IPS-20b (cell line): Measurements from ENCODE around the gene B3GAT1.
A peak's percentile ranks its signal among the peaks of the same experiment; 100 is the strongest.

Experiments used
- H3K27ac ChIP-seq: one replicate; pipeline ENCODE4 v1.5.1; 2013; ENCODE audit warnings: low read length
- H3K27me3 ChIP-seq: 2 replicates; pipeline ENCODE4 v1.6.1; 2013; ENCODE audit warnings: mild to moderate bottlenecking, low read length, inconsistent platforms; ENCODE audit not compliant: insufficient read depth
- H3K36me3 ChIP-seq: 2 replicates; pipeline ENCODE4 v1.6.1; 2013; ENCODE audit warnings: low read depth, mild to moderate bottlenecking, inconsistent platforms, low read length, moderate library complexity; ENCODE audit not compliant: insufficient read depth
- H3K4me1 ChIP-seq: 2 replicates; pipeline ENCODE4 v1.6.1; 2013; ENCODE audit warnings: mild to moderate bottlenecking, control low read depth, inconsistent platforms, low read length, moderate library complexity; ENCODE audit not compliant: insufficient read depth
- H3K4me3 ChIP-seq: 2 replicates; pipeline ENCODE4 v1.5.1; 2013; ENCODE audit warnings: mild to moderate bottlenecking, low read length, inconsistent platforms
- H3K9ac ChIP-seq: 2 replicates; pipeline ENCODE4 v1.6.1; 2013; ENCODE audit warnings: low read depth, mild to moderate bottlenecking, inconsistent platforms, low read length, moderate library complexity
- H3K9me3 ChIP-seq: 2 replicates; pipeline ENCODE4 v1.6.1; 2013; ENCODE audit warnings: mild to moderate bottlenecking, low read depth, low read length, inconsistent platforms; ENCODE audit not compliant: insufficient read depth

B3GAT1 gene

GRCh38 chr11:134440851-134441250, 28.8 kb upstream of the B3GAT1 start:
- H3K4me3 ChIP-seq, result no peak overlapping the region
- H3K9me3 ChIP-seq, result no peaks in the 10 kb centered on the region
- no peak overlapping the region for H3K9ac ChIP-seq
- H3K27ac ChIP-seq, result no peak overlapping the region
- H3K4me1 ChIP-seq, result no peaks in the 10 kb centered on the region
- H3K36me3 ChIP-seq, result no peaks in the 10 kb centered on the region
- no peaks in the 10 kb centered on the region for H3K27me3 ChIP-seq

- Histone ChIP-seq H3K4me3 (no peak overlapping the region), H3K9ac (no peak overlapping the region), H3K4me1 (no peaks in the 10 kb centered on the region), H3K36me3 (no peaks in the 10 kb centered on the region), H3K27ac (no peak overlapping the region), H3K27me3 (no peaks in the 10 kb centered on the region), H3K9me3 (no peaks in the 10 kb centered on the region)
Observed at GRCh38 chr11:134438542-134439537, 26.8 kb upstream of the B3GAT1 start.

GRCh38 chr11:134437821-134438220, 25.8 kb upstream of the B3GAT1 start:
- no peaks in the 10 kb centered on the region for H3K27me3 ChIP-seq
- H3K9ac ChIP-seq, result no peak overlapping the region
- no peaks in the 10 kb centered on the region for H3K4me1 ChIP-seq
- H3K36me3 ChIP-seq, result no peaks in the 10 kb centered on the region
- no peaks in the 10 kb centered on the region for H3K9me3 ChIP-seq
- no peak overlapping the region for H3K4me3 ChIP-seq
- no peak overlapping the region for H3K27ac ChIP-seq

- no peaks in the 10 kb centered on the region for H3K36me3 ChIP-seq
- no peak overlapping the region for H3K4me3 ChIP-seq
- no peaks in the 10 kb centered on the region for H3K9me3 ChIP-seq
- no peak overlapping the region for H3K27ac ChIP-seq
- H3K9ac ChIP-seq, result no peak overlapping the region
- H3K27me3 ChIP-seq, result no peaks in the 10 kb centered on the region
- no peaks in the 10 kb centered on the region for H3K4me1 ChIP-seq
Observed at GRCh38 chr11:134436781-134437180, 24.7 kb upstream of the B3GAT1 start.

- Histone ChIP-seq H3K4me1 (no peaks in the 10 kb centered on the region), H3K36me3 (no peaks in the 10 kb centered on the region), H3K4me3 (no peak overlapping the region), H3K9ac (no peak overlapping the region), H3K9me3 (no peaks in the 10 kb centered on the region), H3K27me3 (no peaks in the 10 kb centered on the region), H3K27ac (no peak overlapping the region)
Observed at GRCh38 chr11:134433806-134434205, 21.8 kb upstream of the B3GAT1 start.

- H3K27me3 ChIP-seq, result no peaks in the 10 kb centered on the region
- H3K27ac ChIP-seq, result no peak overlapping the region
- no peaks in the 10 kb centered on the region for H3K4me1 ChIP-seq
- H3K4me3 ChIP-seq, result no peak overlapping the region
- H3K9me3 ChIP-seq, result no peaks in the 10 kb centered on the region
- no peaks in the 10 kb centered on the region for H3K36me3 ChIP-seq
- no peak overlapping the region for H3K9ac ChIP-seq
Observed at GRCh38 chr11:134433251-134433650, 21.2 kb upstream of the B3GAT1 start.

GRCh38 chr11:134432776-134433175, 20.7 kb upstream of the B3GAT1 start:
- Histone ChIP-seq H3K36me3 (no peaks in the 10 kb centered on the region), H3K9me3 (no peaks in the 10 kb centered on the region), H3K4me1 (no peaks in the 10 kb centered on the region), H3K27ac (no peak overlapping the region), H3K27me3 (no peaks in the 10 kb centered on the region), H3K4me3 (no peak overlapping the region), H3K9ac (no peak overlapping the region)

- Histone ChIP-seq H3K27me3 (no peaks in the 10 kb centered on the region), H3K4me1 (peaks cover 7% of the 10 kb centered on the region; the same call in 1 of the 2 replicates), H3K9me3 (no peaks in the 10 kb centered on the region), H3K9ac (no peak overlapping the region), H3K36me3 (no peaks in the 10 kb centered on the region), H3K27ac (no peak overlapping the region), H3K4me3 (no peak overlapping the region)
Observed at GRCh38 chr11:134429106-134429505, 17.1 kb upstream of the B3GAT1 start.

GRCh38 chr11:134425816-134426536, 13.9 kb upstream of the B3GAT1 start:
- Histone ChIP-seq H3K27ac (no peak overlapping the region), H3K9ac (no peak overlapping the region; the same call in 1 of the 2 replicates), H3K36me3 (no peaks in the 10 kb centered on the region), H3K4me3 (no peak overlapping the region), H3K4me1 (peaks cover 7% of the 10 kb centered on the region; the same call in 1 of the 2 replicates), H3K9me3 (no peaks in the 10 kb centered on the region), H3K27me3 (no peaks in the 10 kb centered on the region)

GRCh38 chr11:134425413-134425812, 13.4 kb upstream of the B3GAT1 start:
- H3K36me3 ChIP-seq, result no peaks in the 10 kb centered on the region
- 0 out of 2 replicates have a peak overlapping the region, but pooled peaks have one; percentile 24 for H3K4me3 ChIP-seq
- H3K27me3 ChIP-seq, result no peaks in the 10 kb centered on the region
- H3K4me1 ChIP-seq, result peaks cover 7% of the 10 kb centered on the region; the same call in 1 of the 2 replicates
- H3K9me3 ChIP-seq, result no peaks in the 10 kb centered on the region
- no peak overlapping the region for H3K27ac ChIP-seq
- H3K9ac ChIP-seq, result no peak overlapping the region; the same call in 1 of the 2 replicates

- Histone ChIP-seq H3K27me3 (no peaks in the 10 kb centered on the region), H3K27ac (no peak overlapping the region), H3K36me3 (no peaks in the 10 kb centered on the region), H3K4me3 (no peak overlapping the region), H3K9me3 (no peaks in the 10 kb centered on the region), H3K9ac (no peak overlapping the region), H3K4me1 (peaks cover 7% of the 10 kb centered on the region; the same call in 1 of the 2 replicates)
Observed at GRCh38 chr11:134423106-134423505, 11.1 kb upstream of the B3GAT1 start.
